ENCODE measurements around the gene RPS24. TPM values are rescaled to one million over a fixed set of nuclear protein-coding genes. Genes with fewer than 3 reads are reported as not detected.

Gene RPS24
- total and polyA plus RNA-seq, 10 of the 15 experiments (the other 5 are each of a cell fraction or from before 2014, with no cell fraction given) = 1,343 to 7,285 (median 2,230) TPM

- ChIA-PET RAD21 (ENCODE audit: unreplicated experiment) (no interaction called here), CTCF (interaction anchor here (1.0 to 1.2 kb wide), 2 partner anchors 9 to 25 kb away, joined by 3 read pairs; no protein-coding TSS in a partner anchor), SMC1A (ENCODE audit: uncharacterized antibody, unreplicated experiment) (no interaction called here), POLR2A (interaction anchor here (0.7 kb wide), 1 partner anchor 1208 kb away, joined by 4 read pairs; no protein-coding TSS in a partner anchor)
- Histone ChIP-seq H2AFZ (ENCODE audit: control insufficient read depth, low read depth, low read length) (no peak overlapping the region), H3K36me3 (ENCODE audit: control insufficient read depth in 2 of 2, insufficient read depth in 2 of 2, low read length in 1 of 2) (no peaks in the 10 kb centered on the region), H4K20me1 (ENCODE audit: control insufficient read depth, insufficient read depth) (no peaks in the 10 kb centered on the region), H3K79me2 (ENCODE audit: control insufficient read depth, insufficient read depth, low read length) (no peaks in the 10 kb centered on the region), H3K4me1 (ENCODE audit: control insufficient read depth, insufficient read depth, low read length) (no peaks in the 10 kb centered on the region), H3K4me2 (ENCODE audit: control insufficient read depth, insufficient read depth) (no peak overlapping the region), H3K9ac (ENCODE audit: control insufficient read depth, insufficient read depth, low read length) (no peak overlapping the region), H3K9me3 (replicated peaks; ENCODE audit: control insufficient read depth, insufficient read depth, low read length) (no peaks in the 10 kb centered on the region), H3K27ac (ENCODE audit: control insufficient read depth, insufficient read depth) (no peak overlapping the region), H3K27me3 (replicated peaks in 1 of 2; ENCODE audit: control insufficient read depth in 2 of 2, insufficient read depth in 2 of 2, low read length in 1 of 2) (no peaks in the 10 kb centered on the region), H3K4me3 (no peak overlapping the region)
- FAIRE-seq (no peak), DNase-seq (ENCODE audit: low read depth, low spot score) (no peak), ATAC-seq (no peak)
- in situ Hi-C loops (cut with MboI) = no loop called here
- intact Hi-C loops (cut with micrococcal nuclease; ENCODE audit: unreplicated experiment) = no loop called here
- WGBS (ENCODE audit: insufficient coverage, insufficient replicate concordance, low lambda C conversion rate, missing lambda C conversion rate) = 61% methylated on average over 7 of the region's 7 CpGs
- BruUV-seq (replicated peaks) = no TSS peak
- TF ChIP-seq TCF7 (IDR thresholded peaks at IDR 0.05; ENCODE audit: borderline replicate concordance) (no peak), STAT1 (conservative IDR thresholded peaks at IDR 0.05) (no peak), CBX3 (IDR thresholded peaks at IDR 0.05; ENCODE audit: borderline replicate concordance, low read depth) (no peak), NFYB (IDR thresholded peaks at IDR 0.05; ENCODE audit: insufficient read depth, low read depth, low read length) (no peak), CBFB (IDR thresholded peaks at IDR 0.05; ENCODE audit: low read depth) (no peak), RELA (IDR thresholded peaks at IDR 0.05; ENCODE audit: borderline replicate concordance, partially characterized antibody) (no peak), PML (IDR thresholded peaks at IDR 0.05; ENCODE audit: low read length) (no peak), CUX1 (IDR thresholded peaks at IDR 0.05; ENCODE audit: insufficient replicate concordance, low read depth, low read length) (no peak), ESRRA (IDR thresholded peaks at IDR 0.05; ENCODE audit: low read length) (no peak), YY1 (IDR thresholded peaks at IDR 0.05; ENCODE audit: low read depth, low read length) (no peak), E2F8 (IDR thresholded peaks at IDR 0.05; ENCODE audit: low read depth, partially characterized antibody) (no peak), ZBTB33 (IDR thresholded peaks at IDR 0.05) (no peak), NFIC (IDR thresholded peaks at IDR 0.05; ENCODE audit: low read depth, low read length) (no peak)
Measured at GRCh38 chr10:78053211-78053868, 19.7 kb downstream of the RPS24 start.

All from GM12878 (cell line).